Stimulated activated CD8-positive, alpha-beta memory T cell treated with anti-CD3 and anti-CD28 coated beads, Interleukin-15, amount 100 ng/mL, for 4 hours (primary cell): ENCODE measurements around the gene DIO2.

Source experiments
- DNase-seq, 2 donors: peaks; one replicate each; pipeline ENCODE4 v3.0.0-alpha.2; 2020; ENCODE audit warnings: low read depth in 2 of 2

The DIO2 gene

GRCh38 chr14:80211153-80212022 lies at the start of gene DIO2:
TSS of gene DIO2 (minus strand) at chr14:80211504. CDS start at chr14:80211472, 32 bp downstream.
- DNase-seq: no peak

- no peak for DNase-seq
Observed at GRCh38 chr14:80260645-80261044, 49.3 kb upstream of the DIO2 start.

- no peak for DNase-seq
Observed at GRCh38 chr14:80239631-80240030, 28.3 kb upstream of the DIO2 start.

- no peak for DNase-seq
Observed at GRCh38 chr14:80237143-80237542, 25.8 kb upstream of the DIO2 start.

DNA sequence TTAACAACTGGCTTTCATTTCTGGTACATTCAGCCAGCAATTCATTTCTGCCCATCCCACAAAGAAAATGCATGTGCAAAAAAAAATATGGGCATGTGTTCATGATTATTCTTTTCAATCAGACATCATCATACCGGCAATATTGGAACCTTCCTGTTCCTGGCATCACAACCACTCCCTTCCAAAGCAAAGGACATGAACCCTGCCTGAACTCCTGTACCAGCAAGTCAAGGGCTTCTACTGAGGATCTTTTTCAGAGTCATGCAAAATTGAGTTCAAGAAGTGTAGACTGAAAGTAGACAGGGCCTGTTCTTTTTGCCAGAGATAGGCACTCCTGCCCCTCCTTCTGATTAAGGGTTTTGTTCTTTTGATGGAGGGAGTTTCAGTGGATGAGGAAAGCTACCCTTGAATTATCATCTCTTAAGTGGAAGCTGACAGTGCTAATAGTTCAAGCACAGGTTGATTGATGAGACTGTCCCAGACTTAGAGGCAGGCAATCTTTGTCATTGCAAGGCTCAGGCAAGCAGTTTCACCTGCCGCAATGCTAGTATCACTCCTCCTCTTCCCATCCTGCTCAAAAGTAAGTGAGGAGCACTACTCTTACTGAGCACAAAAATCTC lies 22.3 kb upstream of the DIO2 start:
- DNase-seq: no peak

GRCh38 chr14:80231702-80232101 lies 20.4 kb upstream of the DIO2 start:
- DNase-seq: no peak

GRCh38 chr14:80223696-80224465 lies 12.6 kb upstream of the DIO2 start:
- DNase-seq: no peak

DNA sequence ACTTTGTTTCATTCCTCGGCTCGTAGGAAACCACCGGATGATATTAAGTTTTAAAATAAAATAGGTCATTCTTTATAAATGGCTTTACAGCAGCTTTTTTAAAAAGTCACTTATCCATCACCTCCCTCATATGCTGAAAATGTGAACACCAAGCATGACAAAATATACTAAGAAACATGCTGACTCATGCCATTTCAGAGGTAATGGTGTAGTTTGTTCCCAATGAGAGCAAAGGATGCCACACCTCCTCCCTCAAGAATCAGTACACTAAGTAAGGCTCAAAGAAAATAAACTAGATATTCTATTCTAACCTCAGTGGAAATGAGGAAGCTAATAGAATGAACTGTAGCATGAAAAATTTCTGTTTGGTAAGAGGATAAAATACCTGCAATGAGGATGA lies 5.5 kb upstream of the DIO2 start:
- no peak for DNase-seq

DNA sequence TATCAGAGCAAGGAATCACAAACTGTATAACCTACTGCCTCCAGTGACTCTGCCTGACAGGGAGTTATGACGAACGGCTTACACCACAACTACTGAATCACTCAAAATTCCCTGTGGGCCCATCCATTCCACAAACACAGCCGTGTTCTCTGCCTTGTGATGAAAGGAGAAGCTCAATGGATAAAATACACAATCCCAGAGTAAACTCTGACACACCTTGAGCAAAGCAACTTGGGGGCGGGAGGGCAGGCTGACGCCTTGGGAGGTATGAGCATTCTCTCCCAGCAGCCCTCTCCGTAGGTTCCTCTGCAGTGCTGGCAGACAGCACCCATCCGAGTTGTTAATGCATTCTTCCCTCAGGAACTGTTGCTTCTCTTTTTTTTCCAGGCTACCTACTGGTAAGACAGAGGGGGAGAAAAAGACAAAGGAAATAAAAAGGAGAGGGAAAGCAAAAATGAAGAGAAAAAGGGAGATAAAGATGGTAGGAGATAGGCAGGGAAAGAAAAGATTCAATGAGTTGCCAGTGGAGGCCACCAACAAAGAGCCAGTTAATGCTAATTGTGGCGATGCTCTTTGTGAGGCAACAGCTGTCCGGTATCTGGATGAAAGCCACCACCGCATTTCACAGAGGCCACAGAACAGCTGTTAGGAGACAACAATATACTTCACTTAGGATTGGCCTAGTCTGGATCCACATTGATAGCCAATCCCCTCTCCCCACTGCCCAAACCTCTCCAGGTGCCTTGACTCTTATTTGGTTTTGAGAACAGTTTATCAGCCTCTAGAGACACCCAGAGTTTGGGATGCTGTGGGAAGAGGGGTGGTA lies 4.7 kb upstream of the DIO2 start:
- DNase-seq: no peak

DNA sequence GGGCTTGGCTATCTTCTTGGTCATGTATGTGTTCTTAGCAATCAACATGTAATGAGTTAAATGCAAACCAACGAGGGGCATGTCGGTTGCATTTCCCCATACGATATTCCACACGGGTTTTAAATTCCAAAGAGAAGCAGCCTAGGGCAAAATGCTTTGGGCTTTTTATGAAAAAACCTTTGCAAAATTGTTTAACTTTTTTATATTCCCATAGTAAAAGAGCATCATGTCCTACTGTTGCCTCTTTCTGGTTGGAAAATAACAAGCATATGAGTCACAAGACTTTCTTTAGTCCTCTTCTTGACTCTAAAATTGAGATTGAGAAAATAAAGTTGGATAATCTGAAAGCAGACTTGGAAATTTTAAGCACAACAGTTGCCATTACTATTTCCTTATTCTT lies 3.8 kb upstream of the DIO2 start:
- DNase-seq: no peak

DNA sequence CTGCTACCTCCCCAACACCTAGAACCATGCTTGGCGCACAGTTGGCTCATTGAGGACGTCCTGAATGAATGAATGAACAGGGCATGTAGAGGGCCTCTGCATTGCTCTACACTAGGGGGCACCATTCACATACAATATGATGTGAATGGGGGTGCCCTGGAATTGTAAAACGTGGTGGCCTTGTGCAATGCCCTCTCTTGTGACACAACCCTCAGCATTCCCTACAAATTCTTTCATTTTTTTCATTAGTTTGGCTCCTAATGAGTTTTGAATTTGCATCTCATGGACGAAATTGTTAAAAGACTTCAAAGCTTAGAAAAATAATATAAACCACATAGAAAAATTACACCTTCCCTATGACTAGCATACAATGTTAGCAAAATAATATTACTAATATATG lies 2.3 kb upstream of the DIO2 start:
- no peak for DNase-seq

GRCh38 chr14:80212023-80212397 lies 706 bp upstream of the DIO2 start:
- DNase-seq: no peak

DNA sequence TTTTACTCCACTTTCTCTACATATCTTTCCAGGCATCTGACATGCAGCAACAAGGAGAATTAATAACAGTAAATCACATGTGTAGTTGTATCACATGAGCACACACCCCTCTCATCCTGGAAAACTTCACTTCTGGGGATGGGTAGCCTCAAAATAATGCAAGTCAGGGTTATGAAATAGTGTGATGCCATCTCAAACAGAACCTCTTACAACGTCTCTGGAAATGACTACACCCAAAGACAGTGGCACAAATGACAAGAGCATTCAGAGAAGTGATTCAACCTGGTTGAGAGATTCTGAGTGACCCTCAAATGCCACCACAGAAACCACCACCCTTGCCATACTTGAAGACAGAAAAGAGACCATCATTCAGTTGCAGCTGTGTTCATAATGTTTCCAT lies 2.8 kb downstream of the DIO2 start:
- DNase-seq: no peak

- DNase-seq: no peak
Observed at GRCh38 chr14:80206351-80207080, 4.8 kb downstream of the DIO2 start.

GRCh38 chr14:80202888-80203562 lies 8.3 kb downstream of the DIO2 start:
- DNase-seq: no peak

DNA sequence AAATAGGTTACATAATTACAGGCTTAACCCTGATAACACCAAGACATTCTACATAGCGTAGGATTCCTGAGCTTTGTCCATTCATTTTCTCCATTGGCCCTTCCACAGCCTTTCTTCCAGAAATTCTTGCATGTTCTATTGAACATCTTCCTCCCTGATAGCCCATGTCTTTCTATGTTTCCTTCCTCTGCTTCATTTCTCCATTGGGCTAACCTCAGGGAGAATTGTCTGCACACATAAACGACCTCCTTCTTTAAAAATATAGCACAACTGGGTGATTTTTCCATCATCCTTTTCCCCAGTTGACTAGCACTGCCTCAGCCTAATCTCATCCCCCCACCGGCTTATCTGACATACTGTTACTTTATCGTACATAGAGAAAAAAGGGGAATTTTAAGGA lies 11.2 kb downstream of the DIO2 start:
- no peak for DNase-seq

- no peak for DNase-seq
Observed at GRCh38 chr14:80188571-80188970, 22.7 kb downstream of the DIO2 start.

DNA sequence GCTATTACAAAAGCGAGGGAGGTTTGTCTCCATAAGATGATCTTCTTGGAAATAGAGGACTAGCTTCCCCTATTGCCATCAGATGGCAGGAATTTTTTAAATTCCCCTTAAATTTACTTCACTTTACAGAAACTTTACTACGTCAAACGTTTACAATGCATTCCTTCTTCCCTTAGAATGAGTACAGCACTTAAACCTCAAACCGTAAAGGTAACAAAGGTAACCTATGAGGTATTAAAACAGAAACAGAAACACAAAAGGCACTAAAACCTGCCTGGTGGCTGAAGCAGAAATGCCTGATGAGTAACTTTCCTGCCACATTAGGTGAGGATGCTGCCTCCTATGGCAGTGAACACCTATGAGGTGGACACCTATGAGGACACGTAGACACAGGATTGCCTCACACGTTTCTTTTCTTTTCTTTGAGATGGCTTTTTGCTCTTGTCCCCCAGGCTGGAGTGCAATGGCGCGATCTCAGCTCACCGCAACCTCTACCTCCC lies 25.0 kb downstream of the DIO2 start:
- no peak for DNase-seq

GRCh38 chr14:80176893-80177292 lies 34.4 kb downstream of the DIO2 start:
- DNase-seq: no peak

GRCh38 chr14:80172375-80173051 lies 38.8 kb downstream of the DIO2 start:
- DNase-seq: no peak
